ENCODE measurements around the gene CAMSAP2. TPM values are rescaled to one million over a fixed set of nuclear protein-coding genes. Genes with fewer than 3 reads are reported as not detected.

CAMSAP2 gene
- total RNA-seq, 1 experiment from 2014 or later = 20.7 TPM

GRCh38 chr1:200845360-200845759 lies 106.7 kb downstream of the CAMSAP2 start:
- ChIA-PET CTCF (interaction anchor here (0.6 to 1.0 kb wide), 2 partner anchors 94 to 223 kb away, joined by 3 to 6 read pairs; no protein-coding TSS in a partner anchor), POLR2A (no interaction called here)
- Mint-ChIP-seq H3K27me3 (ENCODE audit: low read depth) (no peaks in the 10 kb centered on the region), H3K4me1 (peaks cover 8% of the 10 kb centered on the region), H3K4me3 (no peak overlapping the region), H3K9me3 (no peaks in the 10 kb centered on the region), H3K27ac (0 out of 2 replicates have a peak overlapping the region, but pooled peaks have one; percentile 49), H3K36me3 (peaks cover 33% of the 10 kb centered on the region)
- ATAC-seq (no peak), DNase-seq (ENCODE audit: low spot score) (no peak)
- TF ChIP-seq TP53 (CRISPR knock-in tag; IDR thresholded peaks at IDR 0.05) = no peak
- no peak for TF ChIP-seq IRF2 (CRISPR knock-in tag; IDR thresholded peaks at IDR 0.05; ENCODE audit: borderline replicate concordance, low read depth)
- no peak for TF ChIP-seq MXD4 (CRISPR knock-in tag; IDR thresholded peaks at IDR 0.05; ENCODE audit: borderline replicate concordance)
- no peak for TF ChIP-seq ETV6 (CRISPR knock-in tag; IDR thresholded peaks at IDR 0.05)
- TF ChIP-seq OVOL2 (CRISPR knock-in tag; IDR thresholded peaks at IDR 0.05; ENCODE audit: borderline replicate concordance) = no peak
- TF ChIP-seq ZNF121 (CRISPR knock-in tag; IDR thresholded peaks at IDR 0.05) = no peak
- TF ChIP-seq ARID4B (CRISPR knock-in tag; IDR thresholded peaks at IDR 0.05; ENCODE audit: borderline replicate concordance) = no peak

- H3K4me3 Mint-ChIP-seq = no peak overlapping the region
- peaks cover 36% of the 10 kb centered on the region for H3K36me3 Mint-ChIP-seq
- TF ChIP-seq ZNF281 (CRISPR knock-in tag; IDR thresholded peaks at IDR 0.05) (no peak), TCF7 (CRISPR knock-in tag; IDR thresholded peaks at IDR 0.05; ENCODE audit: low read depth) (no peak), RELA (CRISPR knock-in tag; IDR thresholded peaks at IDR 0.05; ENCODE audit: borderline replicate concordance) (no peak), MLX (CRISPR knock-in tag; IDR thresholded peaks at IDR 0.05) (no peak), AR (CRISPR knock-in tag; IDR thresholded peaks at IDR 0.05) (no peak), PRDM15 (CRISPR knock-in tag; IDR thresholded peaks at IDR 0.05) (no peak), FOXP4 (CRISPR knock-in tag; IDR thresholded peaks at IDR 0.05) (no peak), ATF6 (CRISPR knock-in tag; IDR thresholded peaks at IDR 0.05) (no peak)
- peaks cover 8% of the 10 kb centered on the region for H3K4me1 Mint-ChIP-seq
- ATAC-seq (no peak), DNase-seq (ENCODE audit: low spot score) (no peak)
- H3K27me3 Mint-ChIP-seq (ENCODE audit: low read depth) = no peaks in the 10 kb centered on the region
- no peaks in the 10 kb centered on the region for H3K9me3 Mint-ChIP-seq
- ChIA-PET POLR2A (no interaction called here), CTCF (interaction anchor here (1.0 kb wide), 1 partner anchor 44 kb away, joined by 3 read pairs; no protein-coding TSS in a partner anchor)
- H3K27ac Mint-ChIP-seq = peak overlapping the region; percentile 72
Observed at GRCh38 chr1:200846398-200846797, 107.7 kb downstream of the CAMSAP2 start.
